Activated naive CD8-positive, alpha-beta T cell treated with anti-CD3 and anti-CD28 coated beads, Interleukin-2, amount 50 U/mL, for 16 hours (primary cell): Measurements from ENCODE around the gene ADCY2.

ENCODE experiments used
- DNase-seq: peaks from one replicate; pipeline ENCODE4 v3.0.0-alpha.2; 2020; ENCODE audit warnings: low read depth, low spot score

Gene ADCY2

GRCh38 chr5:7503564-7503963 is 107.6 kb downstream of the ADCY2 start:
- DNase-seq = no peak

GRCh38 chr5:7515284-7515914 is 119.5 kb downstream of the ADCY2 start:
- DNase-seq = no peak

DNA sequence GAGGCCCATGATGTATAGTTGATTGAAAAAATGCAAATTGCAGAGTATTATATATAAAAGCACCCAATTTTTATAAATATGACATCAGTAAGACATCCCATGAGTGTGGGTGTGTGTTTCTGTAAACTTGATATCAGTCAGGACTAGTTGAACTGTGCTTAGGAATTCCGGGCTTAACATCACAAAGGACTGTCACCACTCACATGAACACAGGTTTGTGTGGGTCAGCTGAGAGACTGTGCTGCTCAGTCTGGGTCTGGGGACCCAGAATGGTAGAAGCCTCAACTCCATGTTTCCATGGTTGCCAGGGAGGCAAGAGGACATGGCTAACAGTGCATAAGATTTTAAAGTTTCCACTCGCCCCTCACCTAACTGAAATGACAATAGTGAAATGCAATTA is 120.3 kb downstream of the ADCY2 start:
- DNase-seq = no peak

- DNase-seq = no peak
Observed at GRCh38 chr5:7517006-7517405, 121.1 kb downstream of the ADCY2 start.

DNA sequence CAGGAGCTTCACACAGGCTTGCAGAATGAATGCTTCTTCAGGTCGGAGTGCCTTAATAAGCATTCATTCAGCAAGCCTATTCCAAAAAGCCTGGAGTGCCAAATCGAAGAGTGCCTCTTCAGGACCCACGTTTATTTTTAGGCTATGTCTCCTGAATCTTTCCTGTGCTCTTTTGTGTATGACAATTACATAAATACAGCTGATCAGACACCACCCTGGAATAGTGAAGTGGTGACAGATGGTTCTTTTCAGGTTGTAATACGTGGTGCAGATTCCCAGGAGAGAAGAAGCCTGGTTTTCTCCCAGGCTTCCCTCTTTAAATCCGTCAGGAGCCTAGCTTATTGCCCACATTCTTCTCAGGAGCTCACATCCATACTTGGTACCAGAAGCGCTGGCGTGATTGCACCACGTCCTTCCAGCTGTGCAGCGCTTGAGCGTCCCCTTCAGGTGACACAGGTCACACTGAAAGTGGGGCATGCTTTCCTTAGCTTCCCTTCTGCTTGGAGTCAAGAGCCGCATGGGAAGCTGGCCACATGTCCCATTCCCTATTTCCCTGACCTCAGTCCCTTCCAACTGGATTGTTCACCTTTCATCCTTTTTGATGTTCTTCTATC is 123.1 kb downstream of the ADCY2 start:
- DNase-seq = no peak

DNA sequence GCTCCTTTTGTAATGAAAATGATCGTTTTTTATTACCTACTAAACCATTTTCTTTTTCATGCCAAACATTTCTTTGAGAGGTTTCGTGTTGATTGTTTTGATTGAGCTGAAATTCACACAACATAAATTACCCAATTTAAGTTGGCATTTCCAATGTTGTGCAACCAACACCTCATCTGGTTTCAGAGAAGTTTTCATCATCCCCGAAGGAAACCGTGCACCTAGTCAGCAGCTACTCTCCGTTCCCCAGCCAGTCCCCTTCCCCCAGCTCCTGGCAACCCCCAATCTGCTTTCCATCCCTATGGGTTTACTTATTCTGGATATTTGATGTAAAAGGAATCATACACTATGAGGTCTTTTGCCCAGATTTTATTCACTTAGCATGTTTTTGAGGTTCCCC is 123.6 kb downstream of the ADCY2 start:
- no peak for DNase-seq

DNA sequence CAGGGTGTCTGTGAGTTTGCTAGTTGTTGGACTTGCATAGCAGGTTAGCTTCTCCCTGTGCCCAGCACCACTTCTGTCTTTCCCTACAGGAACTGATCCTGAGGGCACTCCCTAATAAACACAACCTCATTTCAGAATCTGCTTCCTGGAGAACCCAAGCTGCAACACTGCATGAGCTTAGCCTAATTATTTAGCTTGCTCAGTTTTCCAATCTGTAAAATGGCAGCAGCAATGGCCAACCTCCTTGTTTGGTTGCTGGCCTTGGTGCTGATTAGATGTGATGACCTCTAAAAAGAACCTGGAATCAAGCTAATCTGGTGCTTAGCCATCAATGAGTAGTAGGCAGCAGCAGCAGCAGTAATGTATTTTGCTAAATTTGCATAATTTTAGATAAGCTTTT is 133.9 kb downstream of the ADCY2 start:
- no peak for DNase-seq

- no peak for DNase-seq
Observed at GRCh38 chr5:7533941-7534340, 138.0 kb downstream of the ADCY2 start.

DNA sequence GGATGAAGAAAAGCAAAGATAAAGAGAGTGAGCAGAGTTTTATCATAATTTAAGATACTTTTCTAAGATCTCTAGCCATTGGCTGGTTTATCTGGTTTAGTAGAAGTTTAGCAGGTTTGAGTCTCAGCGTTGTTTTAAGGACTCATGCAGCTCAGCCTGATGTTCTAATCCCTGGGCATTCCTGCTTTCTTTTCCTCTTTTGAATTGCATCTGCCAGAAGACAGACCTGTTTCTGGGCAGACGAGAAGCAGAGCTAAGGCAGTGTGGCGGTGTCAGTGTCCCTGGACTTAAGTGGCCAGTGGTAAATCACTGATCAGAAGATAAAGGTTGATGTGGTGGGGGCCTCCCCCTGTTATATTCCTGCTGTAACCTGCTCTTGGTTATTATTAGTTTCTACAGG is 138.6 kb downstream of the ADCY2 start:
- DNase-seq = no peak

DNA sequence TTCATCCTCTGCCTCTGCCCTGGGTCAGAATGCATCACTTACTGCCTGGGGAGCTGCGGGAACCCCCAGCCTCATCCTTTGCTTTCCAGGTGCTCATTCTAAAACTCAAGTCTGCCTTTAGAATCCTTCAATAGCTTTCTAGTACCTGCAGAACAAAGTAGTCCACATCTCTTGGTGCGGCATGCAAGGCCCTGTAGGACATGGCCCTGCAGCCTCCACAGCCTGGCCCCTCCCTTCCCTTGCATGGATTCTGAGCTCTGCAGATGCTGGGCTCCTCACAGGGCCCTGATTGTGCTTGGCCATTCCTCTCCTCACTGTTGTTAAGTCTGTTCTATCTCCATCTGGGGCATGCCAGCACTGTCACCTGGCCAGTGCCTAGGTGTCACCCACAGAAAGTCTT is 141.6 kb downstream of the ADCY2 start:
- DNase-seq = no peak

DNA sequence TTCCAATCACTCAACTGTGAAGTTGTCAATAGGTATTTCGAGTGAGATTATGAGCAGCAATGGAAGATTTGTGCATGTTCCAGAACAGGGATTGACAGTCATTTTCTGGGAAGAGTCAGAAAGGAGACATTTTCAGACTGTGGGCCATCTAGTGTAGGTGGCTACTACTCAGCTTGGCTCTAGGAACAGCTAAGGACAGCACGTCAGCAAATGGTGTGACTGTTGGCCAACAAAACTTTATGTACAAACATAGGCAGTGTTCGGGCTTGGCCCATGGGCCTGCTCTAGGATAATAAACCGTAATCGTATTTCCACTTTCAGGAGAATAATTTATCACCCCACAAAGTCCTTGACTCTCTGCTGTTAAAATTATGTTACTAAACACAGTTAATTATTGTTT is 143.6 kb downstream of the ADCY2 start:
- DNase-seq = no peak

DNA sequence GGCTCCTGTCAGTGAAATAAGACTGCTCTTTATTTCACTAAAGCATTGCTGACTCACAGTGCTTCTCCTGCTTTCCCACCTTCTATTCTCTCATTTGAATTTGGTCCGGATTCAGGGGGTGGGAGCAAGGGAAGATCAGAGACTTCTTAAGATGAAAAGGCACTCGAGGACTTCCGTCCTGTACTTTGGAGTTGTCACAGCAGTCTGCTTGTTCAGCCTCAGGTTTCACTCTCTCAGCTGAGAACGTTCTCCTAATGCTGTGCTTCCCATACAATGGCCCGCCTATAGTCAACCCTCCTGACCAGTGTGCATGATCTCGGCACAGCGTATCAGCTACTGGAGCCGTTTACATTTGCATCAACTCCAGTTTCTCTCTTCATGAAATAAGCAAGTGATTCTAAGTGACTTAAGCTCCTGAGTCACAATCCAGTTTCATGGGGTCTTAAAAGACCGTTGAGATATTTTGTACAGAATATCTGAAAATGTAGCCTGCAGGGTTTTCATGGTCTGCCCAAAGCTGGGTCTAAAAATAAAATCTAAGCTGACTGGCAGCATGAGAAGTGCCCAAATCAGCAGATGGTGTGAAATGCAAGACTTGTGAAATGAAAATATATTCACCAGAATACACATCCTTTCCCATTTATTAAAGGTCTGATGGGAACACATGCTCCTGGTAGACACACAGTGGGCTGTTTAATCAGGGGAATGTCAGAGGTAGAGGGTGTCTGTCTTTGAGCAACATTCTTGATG is 145.0 kb downstream of the ADCY2 start:
- no peak for DNase-seq

DNA sequence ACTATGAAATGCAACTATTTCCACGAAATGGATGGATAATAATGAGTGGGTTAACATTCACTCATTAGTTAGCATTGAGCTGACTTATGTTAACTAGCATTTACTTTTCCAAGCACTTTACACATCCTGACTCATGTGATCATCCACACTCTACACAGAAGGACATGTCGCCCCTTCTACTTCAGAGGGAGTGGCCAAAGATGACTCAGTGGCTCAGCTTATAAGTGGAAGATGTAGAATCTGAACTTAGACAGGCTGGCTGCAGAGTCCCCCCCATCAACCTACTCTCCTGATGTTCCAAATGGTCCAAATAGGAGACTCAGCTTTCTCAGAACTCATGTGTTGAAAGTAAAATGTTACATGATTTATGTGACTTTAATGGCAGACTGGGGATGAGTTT is 146.0 kb downstream of the ADCY2 start:
- DNase-seq = no peak

DNA sequence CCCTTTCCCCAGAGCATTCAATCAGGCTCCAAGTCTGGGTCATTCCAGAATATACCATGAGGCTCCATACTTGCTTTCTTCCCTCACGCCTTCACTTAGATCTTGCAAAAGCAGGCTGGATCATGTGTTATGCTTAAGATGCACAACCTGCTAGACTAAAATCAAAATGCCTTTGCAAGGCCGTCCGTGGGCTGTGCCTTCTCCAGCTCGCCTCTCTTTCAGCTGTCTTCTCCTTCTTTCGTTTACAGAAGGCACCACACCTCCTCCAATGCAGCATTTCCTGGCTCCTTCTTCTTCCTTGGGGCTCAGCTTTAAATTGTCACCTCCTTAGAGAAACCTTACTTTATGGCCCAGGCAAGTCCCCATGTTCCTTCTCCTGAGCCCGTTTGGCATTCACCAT is 150.6 kb downstream of the ADCY2 start:
- DNase-seq = no peak

DNA sequence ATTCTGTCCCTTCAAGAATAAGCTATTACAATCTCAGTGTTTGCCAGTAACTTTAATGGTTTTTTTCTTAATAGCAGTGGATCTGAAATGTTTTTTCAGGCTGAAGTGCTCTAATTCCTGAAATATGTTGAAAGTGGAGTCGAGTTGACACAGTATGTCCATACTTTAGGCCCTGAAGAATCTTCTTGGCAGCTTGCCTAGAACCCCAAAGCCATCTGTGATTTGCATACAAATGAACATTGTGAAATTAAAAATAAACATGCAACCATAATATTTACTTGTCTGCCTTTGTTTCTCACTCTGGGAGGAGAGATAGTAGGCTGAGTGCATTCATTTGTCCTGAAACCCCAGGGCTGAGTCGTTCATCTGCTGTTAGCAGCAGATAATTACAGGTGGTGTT is 152.7 kb downstream of the ADCY2 start:
- DNase-seq = no peak

- DNase-seq = no peak
Observed at GRCh38 chr5:7565559-7565958, 169.6 kb downstream of the ADCY2 start.

- no peak for DNase-seq
Observed at GRCh38 chr5:7576023-7576715, 180.2 kb downstream of the ADCY2 start.

GRCh38 chr5:7577381-7577780 is 181.4 kb downstream of the ADCY2 start:
- DNase-seq = no peak

- DNase-seq = no peak
Observed at GRCh38 chr5:7578071-7578470, 182.1 kb downstream of the ADCY2 start.

- no peak for DNase-seq
Observed at GRCh38 chr5:7584749-7585148, 188.8 kb downstream of the ADCY2 start.

DNA sequence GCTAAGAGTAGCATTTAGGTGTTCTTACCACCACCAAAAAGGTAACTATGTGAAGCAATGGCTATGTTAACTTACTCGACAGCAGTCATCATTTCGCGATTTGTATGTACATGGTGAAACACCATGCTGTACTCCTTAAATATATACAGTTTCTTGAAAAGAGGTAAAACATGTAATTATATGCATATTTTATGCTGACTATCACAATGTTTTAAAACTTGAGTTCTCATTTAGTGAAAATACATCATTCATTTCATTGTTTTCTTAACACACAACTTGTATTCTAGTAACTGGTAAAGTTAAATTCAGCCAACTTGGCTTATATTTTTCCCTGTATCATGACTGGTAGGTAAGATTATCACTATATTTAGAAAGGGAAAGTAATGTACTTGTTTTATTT is 189.9 kb downstream of the ADCY2 start:
- no peak for DNase-seq

DNA sequence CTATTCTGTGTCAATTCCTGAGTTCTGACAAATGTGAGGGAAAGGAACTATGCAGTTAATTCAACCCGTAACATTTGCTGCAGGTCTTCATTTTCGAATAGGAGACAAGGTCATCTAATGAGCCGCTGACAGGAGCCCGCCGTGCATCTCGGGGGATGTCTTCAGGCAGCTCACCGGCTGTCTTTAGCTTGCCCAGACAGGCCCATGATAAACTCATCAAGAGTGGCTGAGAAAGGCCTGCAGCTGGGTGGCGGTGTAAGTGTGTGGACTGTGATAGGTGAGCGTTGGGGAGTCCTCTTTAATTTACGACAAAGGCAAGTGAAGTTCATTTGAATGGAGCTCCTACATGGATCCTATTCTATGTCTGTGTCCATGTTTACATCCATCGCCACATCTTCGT is 190.5 kb downstream of the ADCY2 start:
- DNase-seq = no peak

GRCh38 chr5:7589800-7590199 is 193.9 kb downstream of the ADCY2 start:
- DNase-seq = no peak
